Measurements from ENCODE around the gene DDX56. TPM values are rescaled to one million over a fixed set of nuclear protein-coding genes. Genes with fewer than 3 reads are reported as not detected.

DDX56 gene
- total RNA-seq, 1 experiment from 2014 or later, result 154 TPM

GRCh38 chr7:44621750-44622103, 48.0 kb upstream of the DDX56 start:
- peaks cover 37% of the 10 kb centered on the region for H3K4me1 Mint-ChIP-seq (ENCODE audit: low read depth, unreplicated experiment)

GRCh38 chr7:44621034-44621749, 47.5 kb upstream of the DDX56 start:
- ChIA-PET CTCF (interaction anchor here (0.6 kb wide), 2 partner anchors 10 to 379 kb away, joined by 4 read pairs; partner anchors contain the start of gene CCM2), POLR2A (no interaction called here)
- Histone ChIP-seq H3K4me3 (ENCODE audit: low read depth, low read length) (no peak overlapping the region), H3K9me3 (no peaks in the 10 kb centered on the region), H3K27me3 (replicated peaks; ENCODE audit: control insufficient read depth, insufficient read depth, low read length) (no peaks in the 10 kb centered on the region), H3K36me3 (ENCODE audit: control insufficient read depth, insufficient read depth, low read length) (no peaks in the 10 kb centered on the region; the same call in 1 of the 2 replicates), H3K4me1 (peaks cover 48% of the 10 kb centered on the region)
- no peak for DNase-seq
- Mint-ChIP-seq H3K27me3 (ENCODE audit: insufficient read depth, unreplicated experiment) (no peaks in the 10 kb centered on the region), H3K9me3 (ENCODE audit: unreplicated experiment) (no peaks in the 10 kb centered on the region), H3K27ac (ENCODE audit: unreplicated experiment) (no peak overlapping the region), H3K4me1 (ENCODE audit: low read depth, unreplicated experiment) (peaks cover 37% of the 10 kb centered on the region), H3K36me3 (ENCODE audit: insufficient read depth, unreplicated experiment) (peaks cover 29% of the 10 kb centered on the region), H3K4me3 (ENCODE audit: unreplicated experiment) (no peak overlapping the region)
- TF ChIP-seq CTCF (IDR thresholded peaks at IDR 0.05; ENCODE audit: insufficient read depth in 1 of 2, low read depth in 1 of 2, low read length in 1 of 2, severe bottlenecking in 1 of 2, unreplicated experiment in 1 of 2), result no peak
- BruUV-seq (replicated peaks), result no TSS peak
- intact Hi-C loops (cut with micrococcal nuclease; ENCODE audit: unreplicated experiment), result no loop called here

More at GRCh38 chr7:44621750-44622103, 48.0 kb upstream of the DDX56 start:
- no peaks in the 10 kb centered on the region; the same call in none of the 2 replicates for H3K36me3 ChIP-seq (ENCODE audit: control insufficient read depth, insufficient read depth, low read length)
- Mint-ChIP-seq H3K27ac (ENCODE audit: unreplicated experiment) (no peak overlapping the region), H3K4me3 (ENCODE audit: unreplicated experiment) (no peak overlapping the region), H3K27me3 (ENCODE audit: insufficient read depth, unreplicated experiment) (no peaks in the 10 kb centered on the region), H3K9me3 (ENCODE audit: unreplicated experiment) (no peaks in the 10 kb centered on the region), H3K36me3 (ENCODE audit: insufficient read depth, unreplicated experiment) (peaks cover 34% of the 10 kb centered on the region)
- no peak for DNase-seq
- no TSS peak for BruUV-seq (replicated peaks)
- peaks cover 46% of the 10 kb centered on the region for H3K4me1 ChIP-seq
- H3K4me3 ChIP-seq (ENCODE audit: low read depth, low read length), result no peak overlapping the region
- no peak for TF ChIP-seq CTCF (IDR thresholded peaks at IDR 0.05; ENCODE audit: insufficient read depth in 1 of 2, low read depth in 1 of 2, low read length in 1 of 2, severe bottlenecking in 1 of 2, unreplicated experiment in 1 of 2)
- POLR2A ChIA-PET, result no interaction called here
- intact Hi-C loops (cut with micrococcal nuclease; ENCODE audit: unreplicated experiment), result no loop called here
- no peaks in the 10 kb centered on the region for H3K9me3 ChIP-seq
- CTCF ChIA-PET, result no interaction called here
- no peaks in the 10 kb centered on the region for H3K27me3 ChIP-seq (replicated peaks; ENCODE audit: control insufficient read depth, insufficient read depth, low read length)

- Mint-ChIP-seq H3K4me1 (ENCODE audit: low read depth, unreplicated experiment) (peaks cover 53% of the 10 kb centered on the region), H3K27ac (ENCODE audit: unreplicated experiment) (peak overlapping the region; percentile 92), H3K9me3 (ENCODE audit: unreplicated experiment) (no peaks in the 10 kb centered on the region), H3K27me3 (ENCODE audit: insufficient read depth, unreplicated experiment) (no peaks in the 10 kb centered on the region), H3K36me3 (ENCODE audit: insufficient read depth, unreplicated experiment) (peaks cover 25% of the 10 kb centered on the region), H3K4me3 (ENCODE audit: unreplicated experiment) (peak overlapping the region; percentile 67)
- TF ChIP-seq CTCF (IDR thresholded peaks at IDR 0.05; ENCODE audit: insufficient read depth in 1 of 2, low read depth in 1 of 2, low read length in 1 of 2, severe bottlenecking in 1 of 2, unreplicated experiment in 1 of 2), result no peak
- POLR2A ChIA-PET, result interaction anchor here (0.6 to 1.7 kb wide), 3 partner anchors 12 to 381 kb away, joined by 5 to 14 read pairs (median 6); partner anchors contain the start of gene OGDH
- CTCF ChIA-PET, result interaction anchor here (0.6 kb wide), 1 partner anchor 13 kb away, joined by 5 read pairs; no protein-coding TSS in a partner anchor
- Histone ChIP-seq H3K27me3 (replicated peaks; ENCODE audit: control insufficient read depth, insufficient read depth, low read length) (no peaks in the 10 kb centered on the region), H3K36me3 (ENCODE audit: control insufficient read depth, insufficient read depth, low read length) (no peaks in the 10 kb centered on the region), H3K4me1 (peaks cover 68% of the 10 kb centered on the region), H3K4me3 (ENCODE audit: low read depth, low read length) (no peak overlapping the region), H3K9me3 (no peaks in the 10 kb centered on the region)
- BruUV-seq (replicated peaks), result no TSS peak
- DNase-seq, result peak; percentile 88 to 89
- intact Hi-C loops (cut with micrococcal nuclease; ENCODE audit: unreplicated experiment), result loop anchor here (1.0 kb wide), 2 partner anchors 11 to 16 kb away; no protein-coding TSS in a partner anchor
Measured at GRCh38 chr7:44618753-44619152, 45.0 kb upstream of the DDX56 start.
